Colonic mucosa (tissue), 4 donors: ENCODE measurements around the gene TSACC. TPM values are rescaled to one million over a fixed set of nuclear protein-coding genes. Genes with fewer than 3 reads are reported as not detected.

ENCODE experiments used
- DNase-seq: peaks from one replicate; pipeline ENCODE4 v3.0.0-alpha.2; 2020
- H3K27ac ChIP-seq: fragments of 200-600 bp; one replicate; pipeline ENCODE4 v1.8.0; 2021
- H3K27me3 ChIP-seq: fragments of 200-600 bp; one replicate; pipeline ENCODE4 v1.8.0; 2021
- H3K36me3 ChIP-seq: fragments of 200-600 bp; one replicate; pipeline ENCODE4 v1.8.0; 2021
- H3K4me1 ChIP-seq: fragments of 200-600 bp; one replicate; pipeline ENCODE4 v1.8.0; 2021; ENCODE audit warnings: mild to moderate bottlenecking
- H3K4me3 ChIP-seq: fragments of 200-600 bp; one replicate; pipeline ENCODE4 v1.8.0; 2021
- H3K9ac ChIP-seq, 2 donors: one replicate each; pipeline ENCODE4 v1.7.0; 2013; ENCODE audit warnings: control low read depth in 2 of 2, low read depth in 2 of 2, low read length in 2 of 2
- H3K9me3 ChIP-seq: fragments of 200-600 bp; one replicate; pipeline ENCODE4 v1.8.0; 2021
- CTCF ChIP-seq: fragments of 200-600 bp; IDR thresholded peaks from one replicate; pipeline ENCODE4 v1.8.0; 2022; ENCODE audit warnings: antibody characterized with exemption, mild to moderate bottlenecking
- intact Hi-C: fragments of 100-400 bp; cut with DNase I; formaldehyde crosslinking; loops from one replicate; pipeline ENCODE4 v1.14.1; 2022
- total RNA-seq, 2 donors: library from RNA; stranded (reverse); fragmentation: NEBNext Ultra II Directional in 1 of 2; extraction: Animal tissue kit (Norgen Biotek cat#: 25700) in 1 of 2; gene quantifications; one replicate each; pipeline ENCODE4 v1.2.1, GENCODE V29; 2021
- donor health status: healthy.
- donor health status: DM: no; HTN: no; CAD: no.
- donor health status: DM: no; HTN: no; CAD: no.

Gene TSACC
- total RNA-seq, 2 donors from 2014 or later: not detected

DNA sequence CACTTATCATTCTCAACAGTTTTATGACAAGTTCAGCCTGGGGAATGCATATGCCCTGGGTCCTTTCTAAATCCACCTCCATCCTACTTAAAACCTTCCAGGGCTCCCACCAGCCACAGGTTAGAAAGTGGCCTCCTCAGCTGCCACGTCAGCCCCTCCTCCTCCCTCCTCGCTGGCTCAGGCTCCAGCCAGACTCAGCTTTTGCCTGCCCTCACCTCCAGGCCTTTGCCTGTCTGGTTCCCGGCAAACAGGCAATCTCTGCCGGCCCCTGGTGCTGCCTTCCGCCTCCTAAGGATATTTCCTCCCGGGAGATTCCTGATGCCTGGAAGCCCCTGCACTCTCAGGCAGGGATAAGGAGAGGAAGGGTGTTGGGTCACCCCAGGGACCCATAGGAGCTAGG, 40.2 kb downstream of the TSACC start:
- no peaks in the 10 kb centered on the region for H3K27me3 ChIP-seq
- no peaks in the 10 kb centered on the region for H3K4me1 ChIP-seq
- H3K36me3 ChIP-seq: no peaks in the 10 kb centered on the region
- no peaks in the 10 kb centered on the region for H3K9me3 ChIP-seq
- no peak overlapping the region for H3K9ac ChIP-seq
- H3K4me3 ChIP-seq: no peak overlapping the region
- no peak for DNase-seq
- no peak overlapping the region for H3K27ac ChIP-seq
- intact Hi-C loops: no loop called here
- TF ChIP-seq CTCF: no peak

DNA sequence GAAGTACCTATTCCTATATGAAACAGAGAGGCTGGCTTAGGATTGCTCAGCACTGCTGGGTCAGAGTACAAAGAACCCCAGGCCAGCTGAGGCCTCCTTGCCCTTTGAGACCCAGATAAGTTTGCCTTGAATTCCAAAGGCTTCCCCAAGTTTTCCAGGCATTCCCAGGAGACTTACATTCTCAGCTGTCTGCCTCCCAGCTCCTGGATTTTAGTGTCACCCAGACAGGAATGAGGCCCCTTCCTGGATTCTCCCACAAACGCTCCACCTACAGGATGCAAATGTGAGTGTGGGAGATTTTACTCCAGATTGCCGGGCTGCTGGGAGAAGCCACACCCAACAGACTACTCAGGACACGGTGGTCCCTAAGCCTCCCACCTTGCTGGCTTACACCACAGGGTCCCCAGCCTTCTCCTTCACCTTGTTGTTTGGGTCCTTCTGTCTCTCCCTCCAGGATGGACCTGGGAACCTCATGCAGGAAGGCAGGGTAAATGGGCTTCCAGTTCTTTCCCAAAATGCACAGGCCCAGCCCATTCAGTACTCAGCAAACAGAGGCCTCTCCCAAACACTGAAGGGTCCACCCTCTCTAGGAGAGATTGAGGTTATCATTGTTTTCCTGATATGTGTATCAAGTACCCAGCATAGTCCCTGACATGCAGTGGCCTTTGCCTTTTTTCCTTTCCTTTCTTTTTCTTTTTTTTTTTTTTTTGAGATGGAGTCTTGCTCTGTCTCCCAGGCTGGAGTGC, 41.3 kb downstream of the TSACC start:
- H3K9ac ChIP-seq: no peak overlapping the region
- H3K27ac ChIP-seq: no peak overlapping the region
- intact Hi-C loops: loop anchor here (5.0 kb wide), 1 partner anchor 233 kb away; no protein-coding TSS in a partner anchor
- no peaks in the 10 kb centered on the region for H3K27me3 ChIP-seq
- no peak for TF ChIP-seq CTCF
- H3K36me3 ChIP-seq: no peaks in the 10 kb centered on the region
- DNase-seq: no peak
- H3K9me3 ChIP-seq: no peaks in the 10 kb centered on the region
- no peaks in the 10 kb centered on the region for H3K4me1 ChIP-seq
- H3K4me3 ChIP-seq: no peak overlapping the region

- no peak for DNase-seq
- no peak overlapping the region for H3K27ac ChIP-seq
- H3K9me3 ChIP-seq: no peaks in the 10 kb centered on the region
- no peaks in the 10 kb centered on the region for H3K36me3 ChIP-seq
- H3K4me1 ChIP-seq: no peaks in the 10 kb centered on the region
- peaks cover 4% of the 10 kb centered on the region for H3K27me3 ChIP-seq
- no peak overlapping the region for H3K4me3 ChIP-seq
- intact Hi-C loops: loop anchor here (5.0 kb wide), 1 partner anchor 230 kb away; no protein-coding TSS in a partner anchor
- H3K9ac ChIP-seq: no peak overlapping the region
- TF ChIP-seq CTCF: no peak
These were observed 44.2 kb downstream of the TSACC start for GRCh38 chr1:156382561-156382960.

DNA sequence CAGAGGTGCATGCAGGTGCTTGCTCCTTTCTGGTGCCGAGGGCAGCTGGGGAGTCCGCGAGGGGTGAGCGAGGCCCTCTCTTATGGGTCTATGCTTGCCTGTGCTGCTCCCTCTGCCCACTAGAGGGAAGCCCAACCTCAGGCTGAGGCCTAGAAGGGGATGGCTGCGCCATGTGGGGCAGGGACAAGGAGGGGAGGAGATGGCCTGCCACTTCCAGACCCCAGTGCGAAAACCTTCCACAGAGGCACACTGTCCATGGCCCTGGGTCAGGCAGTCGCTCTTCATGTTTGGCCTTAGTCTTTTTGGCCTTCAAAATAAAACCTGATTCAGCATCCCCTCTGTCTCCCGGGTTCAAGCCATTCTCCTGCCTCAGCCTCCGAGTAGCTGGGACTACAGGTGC, 44.7 kb downstream of the TSACC start:
- peaks cover 9% of the 10 kb centered on the region for H3K27me3 ChIP-seq
- H3K9me3 ChIP-seq: no peaks in the 10 kb centered on the region
- H3K36me3 ChIP-seq: no peaks in the 10 kb centered on the region
- H3K4me1 ChIP-seq: no peaks in the 10 kb centered on the region
- DNase-seq: peak; percentile 49
- intact Hi-C loops: loop anchor here (5.0 kb wide), 1 partner anchor 229 kb away; no protein-coding TSS in a partner anchor
- no peak overlapping the region for H3K27ac ChIP-seq
- TF ChIP-seq CTCF: peak; percentile 74
- H3K4me3 ChIP-seq: no peak overlapping the region
- H3K9ac ChIP-seq: no peak overlapping the region

DNA sequence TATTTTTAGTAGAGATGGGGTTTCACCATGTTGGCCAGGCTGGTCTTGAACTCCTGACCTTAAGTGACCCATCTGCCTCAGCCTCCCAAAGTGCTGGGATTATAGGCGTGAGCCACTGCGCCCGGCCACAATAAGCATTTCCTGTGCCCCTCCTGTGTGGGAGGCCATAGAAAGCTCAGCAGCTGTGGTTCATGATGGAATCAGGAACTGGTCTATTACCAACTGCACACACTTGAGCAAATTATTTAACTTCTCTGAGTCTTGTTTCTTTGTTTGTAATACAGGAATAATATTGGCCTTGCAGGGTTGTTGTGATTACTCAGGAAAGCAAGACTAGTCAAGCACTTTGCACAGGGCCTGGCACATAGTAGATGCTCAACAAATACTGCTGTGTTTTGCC, 45.7 kb downstream of the TSACC start:
- H3K36me3 ChIP-seq: no peaks in the 10 kb centered on the region
- TF ChIP-seq CTCF: no peak
- no peak overlapping the region for H3K27ac ChIP-seq
- H3K27me3 ChIP-seq: peaks cover 19% of the 10 kb centered on the region
- H3K4me1 ChIP-seq: no peaks in the 10 kb centered on the region
- intact Hi-C loops: loop anchor here (2.0 to 5.0 kb wide), 2 partner anchors 61 to 228 kb away; no protein-coding TSS in a partner anchor
- DNase-seq: no peak
- no peak overlapping the region for H3K4me3 ChIP-seq
- no peak overlapping the region for H3K9ac ChIP-seq
- no peaks in the 10 kb centered on the region for H3K9me3 ChIP-seq
